Neural progenitor cell (in vitro differentiated cells): ENCODE results near the gene GNAQ.

Experiments used
- CTCF ChIP-seq: fragments of 200-600 bp; sonication (generic); IDR thresholded peaks from 2 replicates; pipeline ENCODE4 v1.5.1; 2017; ENCODE audit warnings: antibody characterized with exemption, mild to moderate bottlenecking
- EZH2phosphoT487 ChIP-seq: fragments of 200-600 bp; sonication (generic); IDR thresholded peaks from 2 replicates; pipeline ENCODE4 v1.6.1; 2017; ENCODE audit warnings: antibody characterized with exemption

DNA sequence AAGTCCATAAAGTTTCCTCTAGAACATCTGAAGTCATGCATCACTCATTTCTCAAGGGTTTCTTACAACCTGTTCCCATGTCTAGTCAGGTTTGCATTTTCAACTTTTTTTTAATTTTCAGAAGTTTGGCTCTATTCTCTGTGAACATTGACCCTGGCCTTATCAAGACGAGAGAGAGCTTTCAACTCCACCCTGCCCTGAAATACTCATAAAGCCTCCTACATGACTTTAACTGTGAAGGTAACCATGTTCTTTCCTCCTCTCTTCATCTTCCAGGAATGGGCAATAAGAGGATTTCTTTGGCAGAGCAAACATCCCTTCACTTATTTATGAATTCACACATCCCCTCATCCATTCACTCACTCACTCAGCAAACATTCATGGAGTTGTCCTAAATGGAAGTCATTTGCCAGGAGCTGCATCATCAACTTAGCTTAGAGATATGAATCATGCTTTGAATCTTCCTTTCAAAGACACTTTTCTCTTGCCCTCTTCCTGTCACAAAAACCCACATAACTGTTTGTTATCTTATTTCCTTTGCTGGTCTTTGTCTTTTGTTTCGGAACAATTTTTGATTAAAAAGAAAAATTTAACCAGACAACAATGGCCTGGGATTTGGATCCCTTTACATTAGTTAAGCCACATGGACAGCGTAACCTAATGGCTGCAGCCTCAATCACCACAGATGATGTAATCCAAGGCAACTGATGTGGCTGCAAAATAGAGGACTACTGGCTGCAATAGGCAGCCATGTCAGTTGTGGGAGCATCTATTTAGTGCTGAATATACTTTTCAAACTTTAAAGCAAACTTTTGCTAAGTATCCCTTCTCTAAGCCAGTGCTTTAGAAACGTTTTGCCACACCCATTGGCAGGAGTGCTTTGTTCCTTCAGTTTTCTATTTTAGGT is 43.0 kb upstream of the GNAQ start:
- no peak for TF ChIP-seq CTCF
- no peak for TF ChIP-seq EZH2phosphoT487
